Fibroblast of upper back skin (primary cell): ENCODE data around the gene DHRSX.
"Not testable (repeated sequence)": the region's sequence is repeated elsewhere in the genome, so short reads cannot be mapped to it uniquely, and the experiment has no call there.

Experiments
- DNase-seq: peaks from one replicate; pipeline ENCODE4 v3.0.0-alpha.2; 2013

Gene DHRSX

GRCh38 chrX:2343413-2343812 lies 157.4 kb downstream of the DHRSX start:
- no peak for DNase-seq

- DNase-seq: peak; percentile 73
These were observed 157.9 kb downstream of the DHRSX start for GRCh38 chrX:2342874-2343273.

- no peak for DNase-seq
These were observed 158.5 kb downstream of the DHRSX start for GRCh38 chrX:2342281-2342688.

- peak; percentile 69 for DNase-seq
These were observed 159.8 kb downstream of the DHRSX start for GRCh38 chrX:2340991-2341390.

- no peak for DNase-seq
These were observed 164.6 kb downstream of the DHRSX start for GRCh38 chrX:2336181-2336580.

GRCh38 chrX:2334237-2334636 lies 166.5 kb downstream of the DHRSX start:
- no peak for DNase-seq

- DNase-seq: no peak
These were observed 168.5 kb downstream of the DHRSX start for GRCh38 chrX:2332252-2332651.

- DNase-seq: no peak
These were observed 169.9 kb downstream of the DHRSX start for GRCh38 chrX:2330910-2331309.

GRCh38 chrX:2330487-2330886 lies 170.3 kb downstream of the DHRSX start:
- no peak for DNase-seq

- DNase-seq: no peak
These were observed 173.4 kb downstream of the DHRSX start for GRCh38 chrX:2327423-2327822.

- peak; percentile 25 for DNase-seq
These were observed 175.5 kb downstream of the DHRSX start for GRCh38 chrX:2325076-2325784.

GRCh38 chrX:2324151-2324550 lies 176.6 kb downstream of the DHRSX start:
- no peak for DNase-seq

GRCh38 chrX:2321411-2321810 lies 179.4 kb downstream of the DHRSX start:
- DNase-seq: no peak

GRCh38 chrX:2320580-2321327 lies 180.0 kb downstream of the DHRSX start:
- no peak for DNase-seq

GRCh38 chrX:2320089-2320488 lies 180.7 kb downstream of the DHRSX start:
- no peak for DNase-seq

- DNase-seq: no peak
These were observed 182.4 kb downstream of the DHRSX start for GRCh38 chrX:2318371-2318770.

GRCh38 chrX:2317527-2318055 lies 183.2 kb downstream of the DHRSX start:
- no peak for DNase-seq

- DNase-seq: peak; percentile 60
These were observed 184.2 kb downstream of the DHRSX start for GRCh38 chrX:2316534-2316933.

GRCh38 chrX:2315434-2315833 lies 185.3 kb downstream of the DHRSX start:
- no peak for DNase-seq

GRCh38 chrX:2314831-2315365 lies 185.9 kb downstream of the DHRSX start:
- no peak for DNase-seq

- DNase-seq: no peak
These were observed 186.7 kb downstream of the DHRSX start for GRCh38 chrX:2313864-2314640.

GRCh38 chrX:2312061-2312591 lies 188.7 kb downstream of the DHRSX start:
- DNase-seq: not testable (repeated sequence)

- no peak for DNase-seq
These were observed 189.3 kb downstream of the DHRSX start for GRCh38 chrX:2311501-2311900.
